Stimulated activated CD8-positive, alpha-beta memory T cell treated with anti-CD3 and anti-CD28 coated beads, Interleukin-7, amount 100 ng/mL, for 1 hour (primary cell): ENCODE results near the gene OR1J1.

Source experiments
- DNase-seq, 2 donors: peaks; one replicate each; pipeline ENCODE4 v3.0.0-alpha.2; 2020; ENCODE audit warnings: low read depth in 2 of 2

The OR1J1 gene

DNA sequence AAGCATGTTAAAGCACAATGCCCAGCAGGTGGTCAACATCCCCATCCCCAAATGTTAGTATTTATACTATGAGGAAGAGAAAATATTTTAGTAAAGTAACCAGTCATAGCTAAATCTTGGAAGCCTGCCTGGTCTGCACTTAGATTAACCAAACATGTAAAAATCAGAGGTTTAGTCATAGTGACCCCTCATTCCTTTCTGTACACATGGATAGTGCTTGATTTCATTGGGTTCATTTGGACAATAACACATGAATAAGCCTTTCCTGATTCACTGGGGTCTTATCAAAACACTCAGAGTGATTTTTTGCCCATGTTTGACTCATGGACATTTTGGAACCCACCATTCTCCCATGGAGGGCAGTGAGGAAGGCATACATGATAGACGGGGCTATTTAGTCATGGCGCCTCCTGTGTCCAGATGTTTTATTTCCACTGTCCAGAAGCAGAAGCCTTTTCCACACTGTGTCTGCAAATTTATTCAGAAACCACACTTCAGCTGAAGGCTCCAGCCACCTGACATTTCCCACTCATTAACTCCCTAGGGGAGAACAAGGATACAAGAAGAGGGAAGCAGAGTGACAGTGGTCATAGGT is 32.5 kb downstream of the OR1J1 start:
- DNase-seq = no peak

DNA sequence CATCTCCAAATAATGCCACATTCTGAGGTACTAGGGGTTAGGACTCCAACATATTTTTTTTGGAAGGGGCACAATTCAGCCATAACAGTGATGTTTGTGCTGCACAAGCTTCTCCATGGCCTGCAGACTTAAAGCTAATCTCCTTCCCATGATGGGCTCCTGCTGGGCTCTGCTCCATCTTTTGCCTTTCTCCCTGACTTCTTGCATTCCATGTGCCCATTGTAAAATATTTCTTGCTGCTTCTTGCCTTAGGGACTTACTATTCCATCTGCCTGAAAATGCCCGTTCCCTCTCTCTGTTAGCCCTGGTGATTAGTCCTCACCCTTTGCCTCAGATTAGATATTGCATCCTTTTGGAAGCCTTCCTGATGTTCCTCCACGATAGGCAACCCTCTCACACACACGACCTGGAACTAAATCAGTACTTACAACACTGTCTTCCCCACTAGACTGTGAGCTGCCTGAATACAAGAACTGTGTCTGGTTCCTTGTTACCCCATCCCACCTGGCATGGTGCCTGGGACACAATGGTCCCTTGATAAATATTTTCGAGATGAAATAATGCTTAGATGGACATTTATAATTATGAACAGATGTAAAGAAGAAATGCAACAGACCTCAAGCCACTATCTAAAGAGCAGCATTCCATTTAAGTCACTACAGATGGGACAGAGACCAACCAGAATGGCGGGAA is 33.5 kb downstream of the OR1J1 start:
- DNase-seq = no peak

DNA sequence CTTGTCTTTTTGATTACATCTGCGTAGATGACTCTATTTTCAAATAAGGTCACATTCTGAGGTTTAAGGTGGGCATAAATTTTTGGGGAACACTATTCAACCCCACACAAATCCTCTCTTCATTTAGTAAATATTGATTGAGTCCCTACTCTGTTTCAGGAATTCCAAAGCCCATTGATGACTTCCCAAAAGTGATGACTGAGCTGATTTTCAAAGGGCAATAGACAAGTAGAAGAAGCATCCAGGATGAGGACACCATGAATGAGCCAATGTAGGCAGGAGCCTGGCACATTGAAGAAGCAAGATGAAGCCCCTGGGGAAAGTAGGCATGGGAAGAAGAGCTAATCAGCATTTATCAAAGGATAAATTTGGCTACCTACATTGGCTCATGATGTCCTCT is 35.2 kb downstream of the OR1J1 start:
- DNase-seq = no peak
